Esophagus squamous epithelium (tissue), 5 donors: ENCODE results near the gene PHACTR3. TPM values are rescaled to one million over a fixed set of nuclear protein-coding genes. Genes with fewer than 3 reads are reported as not detected.

ENCODE experiments used
- DNase-seq: peaks from one replicate; lab custom pipeline; 2025; lab: John Stamatoyannopoulos, UW
- H3K27ac ChIP-seq, 4 donors: fragments of 200-600 bp; sonication (generic); one replicate each; pipeline ENCODE4 v1.5.1; 2016 to 2019; ENCODE audit warnings: mild to moderate bottlenecking in 1 of 4
- H3K27me3 ChIP-seq, 4 donors: fragments of 200-600 bp; sonication (generic); 1 replicate in 3 of 4; 2 replicates in 1 of 4; pipeline versions ENCODE4 v1.5.1 to v1.6.0; 2017 to 2021; ENCODE audit warnings: antibody characterized with exemption in 1 of 4
- H3K36me3 ChIP-seq, 3 donors: fragments of 200-600 bp; sonication (generic); one replicate each; pipeline ENCODE4 v1.5.1; 2016 to 2019
- H3K4me1 ChIP-seq, 3 donors: fragments of 200-600 bp; sonication (generic); one replicate each; pipeline ENCODE4 v1.5.1; 2017 to 2019
- H3K4me3 ChIP-seq, 4 donors: fragments of 200-600 bp; sonication (generic); 1 replicate in 3 of 4; 2 replicates in 1 of 4; pipeline ENCODE4 v1.5.1; 2016 to 2019; ENCODE audit warnings: mild to moderate bottlenecking in 2 of 4, moderate library complexity in 1 of 4
- H3K9me3 ChIP-seq, 3 donors: fragments of 200-600 bp; sonication (generic); one replicate each; pipeline ENCODE4 v1.5.1; 2016 to 2019
- POLR2A ChIP-seq, 4 donors: fragments of 450-650 bp; IDR thresholded peaks; one replicate each; pipeline ENCODE4 v1.6.1; 2017; ENCODE audit warnings: antibody characterized with exemption in 4 of 4, mild to moderate bottlenecking in 4 of 4, moderate library complexity in 3 of 4
- WGBS, 2 donors: methylation state at CpG; one replicate each; pipeline ENCODE4 v1.1.5; 2018; 5-methylcytosine and 5-hydroxymethylcytosine counted together
- intact Hi-C: fragments of 100-400 bp; cut with DNase I; formaldehyde crosslinking; loops from one replicate; pipeline ENCODE4 v1.15.0; 2022
- total RNA-seq, 4 donors: library from RNA; depleted of rRNA; stranded (reverse); fragments of >200 nt; gene quantifications; one replicate each; pipeline ENCODE4 v1.1.0, GENCODE V29; 2016
- TF ChIP-seq, protein P1 (sequence below), 6 experiments: fragments of 450-650 bp in 4 of 6; fragments of 200-600 bp in 2 of 6; sonication (generic) in 2 of 6; IDR thresholded peaks; one replicate each; pipeline ENCODE4 v1.5.1; 2016 to 2019; ENCODE audit warnings: antibody characterized with exemption in 6 of 6, mild to moderate bottlenecking in 4 of 6, moderate library complexity in 4 of 6
- donor health status: DM: yes; HTN: yes; CAD: no.

Gene PHACTR3
- total RNA-seq, 4 donors from 2014 or later: 0.13 to 2.5 (median 0.32) TPM

DNA sequence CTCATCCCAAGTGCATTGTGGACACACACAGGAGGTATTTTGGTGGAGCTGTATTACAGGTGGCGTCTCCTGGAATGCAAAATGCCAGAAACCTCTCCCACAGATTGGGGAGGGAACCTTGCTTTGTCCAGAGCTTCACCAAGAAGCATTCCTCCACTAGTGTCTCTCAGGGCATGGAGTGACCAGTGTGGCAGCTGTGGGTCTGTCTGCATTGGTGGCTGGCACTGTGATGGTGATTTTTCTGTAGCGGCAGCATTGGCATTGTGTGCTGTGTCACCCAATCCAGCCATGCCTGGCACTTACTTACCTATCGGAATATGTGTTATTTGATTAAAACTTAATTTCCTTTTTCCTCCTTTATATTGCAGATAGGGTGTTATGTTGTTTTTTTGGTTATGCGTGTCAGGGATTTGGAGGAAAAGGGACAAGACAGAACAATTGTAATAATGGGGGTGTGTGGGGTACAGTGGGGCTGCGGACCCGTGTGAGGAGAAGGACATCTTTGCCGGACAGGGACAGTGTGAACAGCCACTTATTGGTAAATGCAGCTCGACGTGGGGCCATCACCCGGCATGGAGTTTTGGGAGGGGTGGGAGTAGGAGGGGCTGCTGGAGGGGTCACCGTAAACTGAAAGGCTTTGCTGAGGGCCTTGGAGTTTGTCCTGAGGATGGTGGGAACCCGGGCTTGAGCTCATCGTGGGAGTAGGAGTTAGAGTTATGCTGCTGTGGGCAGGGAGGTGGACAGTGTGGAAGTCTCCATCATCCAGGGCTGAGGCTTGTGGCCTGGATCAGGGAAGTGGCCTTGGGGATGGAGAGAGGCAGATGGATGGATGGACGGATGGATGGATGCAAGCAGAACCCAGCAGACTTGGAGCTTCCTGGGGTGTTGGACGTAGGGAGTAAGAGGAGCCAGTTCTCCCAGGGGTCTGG is 224.0 kb downstream of the PHACTR3 start:
- H3K4me1 ChIP-seq: peaks cover 0 to 17% (median 0%) of the 10 kb centered on the region in 3 donors
- intact Hi-C loops: no loop called here
- no peaks in the 10 kb centered on the region for H3K36me3 ChIP-seq
- H3K27me3 ChIP-seq: no peaks in the 10 kb centered on the region
- 81 to 84% methylated on average over 13 to 15 of the region's 15 CpGs for whole genome bisulfite sequencing, 2 donors
- no peaks in the 10 kb centered on the region for H3K9me3 ChIP-seq
- H3K27ac ChIP-seq: no peak overlapping the region
- no peak for TF ChIP-seq POLR2A (IDR thresholded peaks at IDR 0.05)
- TF ChIP-seq, protein P1, sequence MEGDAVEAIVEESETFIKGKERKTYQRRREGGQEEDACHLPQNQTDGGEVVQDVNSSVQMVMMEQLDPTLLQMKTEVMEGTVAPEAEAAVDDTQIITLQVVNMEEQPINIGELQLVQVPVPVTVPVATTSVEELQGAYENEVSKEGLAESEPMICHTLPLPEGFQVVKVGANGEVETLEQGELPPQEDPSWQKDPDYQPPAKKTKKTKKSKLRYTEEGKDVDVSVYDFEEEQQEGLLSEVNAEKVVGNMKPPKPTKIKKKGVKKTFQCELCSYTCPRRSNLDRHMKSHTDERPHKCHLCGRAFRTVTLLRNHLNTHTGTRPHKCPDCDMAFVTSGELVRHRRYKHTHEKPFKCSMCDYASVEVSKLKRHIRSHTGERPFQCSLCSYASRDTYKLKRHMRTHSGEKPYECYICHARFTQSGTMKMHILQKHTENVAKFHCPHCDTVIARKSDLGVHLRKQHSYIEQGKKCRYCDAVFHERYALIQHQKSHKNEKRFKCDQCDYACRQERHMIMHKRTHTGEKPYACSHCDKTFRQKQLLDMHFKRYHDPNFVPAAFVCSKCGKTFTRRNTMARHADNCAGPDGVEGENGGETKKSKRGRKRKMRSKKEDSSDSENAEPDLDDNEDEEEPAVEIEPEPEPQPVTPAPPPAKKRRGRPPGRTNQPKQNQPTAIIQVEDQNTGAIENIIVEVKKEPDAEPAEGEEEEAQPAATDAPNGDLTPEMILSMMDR (IDR thresholded peaks at IDR 0.05): no peak
- no peak overlapping the region for H3K4me3 ChIP-seq
- no peak for DNase-seq

DNA sequence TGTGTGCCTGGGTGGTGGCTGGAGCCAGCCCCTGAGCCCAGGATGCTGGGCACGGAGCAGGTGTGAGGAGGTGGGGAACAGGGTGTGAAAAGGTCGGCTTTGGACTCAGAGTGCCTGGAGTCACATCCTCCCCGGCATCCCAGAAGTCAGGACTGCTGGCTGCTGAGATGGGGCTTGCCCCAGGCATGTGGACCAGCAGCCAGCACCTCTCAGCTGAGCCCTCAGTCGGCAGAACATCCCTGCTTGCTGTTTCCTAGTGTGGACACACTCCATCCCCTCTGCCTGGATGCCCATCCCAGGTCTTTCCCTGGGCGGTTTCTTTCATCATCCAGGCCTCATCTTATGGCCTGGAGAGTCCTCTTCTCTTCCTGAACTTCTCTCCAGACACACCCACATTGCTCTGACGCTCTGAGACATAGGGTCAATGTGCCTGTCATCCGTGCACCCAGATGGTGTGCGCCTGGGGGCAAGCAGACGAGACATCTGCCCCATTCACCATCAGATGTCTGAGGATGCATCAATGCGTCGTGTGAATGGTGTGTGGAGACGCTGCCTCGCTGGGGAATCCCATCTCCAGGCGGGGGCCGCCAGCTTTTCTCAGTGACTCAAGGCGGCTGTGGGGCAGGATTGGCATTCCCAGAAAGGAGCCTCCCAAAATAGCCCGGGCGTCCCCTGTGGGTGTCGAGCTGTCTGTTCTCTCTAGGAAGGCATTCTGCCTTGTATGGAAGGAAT is 224.9 kb downstream of the PHACTR3 start:
- H3K4me3 ChIP-seq: no peak overlapping the region
- 56 to 57% methylated on average over 7 to 9 of the region's 19 CpGs for WGBS, 2 donors
- no peak for DNase-seq
- H3K27ac ChIP-seq: no peak overlapping the region
- H3K27me3 ChIP-seq: no peaks in the 10 kb centered on the region
- intact Hi-C loops: no loop called here
- TF ChIP-seq POLR2A (IDR thresholded peaks at IDR 0.05): no peak
- TF ChIP-seq, protein P1 (IDR thresholded peaks at IDR 0.05): no peak
- H3K4me1 ChIP-seq: peaks cover 0 to 17% (median 0%) of the 10 kb centered on the region in 3 donors
- no peaks in the 10 kb centered on the region for H3K36me3 ChIP-seq
- H3K9me3 ChIP-seq: no peaks in the 10 kb centered on the region

DNA sequence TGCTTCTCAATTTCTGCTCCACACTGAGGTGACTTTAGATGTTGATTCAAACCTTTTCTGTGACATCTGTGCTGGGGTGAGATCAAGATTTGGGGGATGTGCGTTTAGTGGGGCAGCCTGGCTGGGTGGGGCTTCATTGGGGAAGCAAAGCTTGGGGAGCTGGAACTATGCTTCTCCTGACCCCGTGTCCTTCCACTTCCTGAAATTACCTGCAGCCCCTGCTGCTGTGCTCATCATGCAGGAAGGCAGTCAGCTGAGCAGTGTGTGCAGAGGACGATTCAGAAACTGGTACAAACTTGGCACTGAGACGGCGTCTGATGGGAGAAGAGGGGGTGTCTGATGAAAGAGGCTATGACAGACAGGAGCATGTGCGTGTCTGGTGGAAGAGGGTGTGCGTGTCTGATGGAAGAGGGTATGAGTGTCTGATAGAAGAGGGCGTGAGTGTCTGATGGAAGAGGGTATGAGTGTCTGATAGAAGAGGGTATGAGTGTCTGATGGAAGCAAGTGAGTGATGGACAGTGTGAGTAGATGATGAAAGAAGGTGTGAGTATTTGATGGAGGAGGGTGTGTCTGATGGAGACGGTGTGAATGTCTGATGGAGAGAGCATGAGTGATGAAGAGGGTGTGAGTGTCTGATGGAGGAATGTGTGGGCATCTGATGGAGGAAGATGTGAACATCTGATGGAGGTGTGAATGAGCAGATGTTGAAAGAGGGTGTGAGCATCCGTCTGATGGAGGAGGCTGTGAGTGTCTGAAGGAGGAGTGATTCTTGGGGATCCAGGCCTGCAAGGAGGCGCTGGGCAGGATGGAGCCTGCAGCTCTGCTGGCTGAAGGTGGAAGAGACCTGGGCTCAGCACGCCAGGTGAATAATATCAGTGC is 225.7 kb downstream of the PHACTR3 start:
- Histone ChIP-seq H3K36me3 (no peaks in the 10 kb centered on the region), H3K27ac (no peak overlapping the region), H3K4me1 (peaks cover 0 to 18% (median 0%) of the 10 kb centered on the region in 3 donors), H3K9me3 (no peaks in the 10 kb centered on the region), H3K4me3 (no peak overlapping the region), H3K27me3 (no peaks in the 10 kb centered on the region)
- intact Hi-C loops: no loop called here
- TF ChIP-seq, protein P1 (IDR thresholded peaks at IDR 0.05): no peak
- TF ChIP-seq POLR2A (IDR thresholded peaks at IDR 0.05): no peak
- DNase-seq: no peak
- WGBS, 2 donors: 54 to 63% methylated on average over 12 of the region's 12 CpGs

DNA sequence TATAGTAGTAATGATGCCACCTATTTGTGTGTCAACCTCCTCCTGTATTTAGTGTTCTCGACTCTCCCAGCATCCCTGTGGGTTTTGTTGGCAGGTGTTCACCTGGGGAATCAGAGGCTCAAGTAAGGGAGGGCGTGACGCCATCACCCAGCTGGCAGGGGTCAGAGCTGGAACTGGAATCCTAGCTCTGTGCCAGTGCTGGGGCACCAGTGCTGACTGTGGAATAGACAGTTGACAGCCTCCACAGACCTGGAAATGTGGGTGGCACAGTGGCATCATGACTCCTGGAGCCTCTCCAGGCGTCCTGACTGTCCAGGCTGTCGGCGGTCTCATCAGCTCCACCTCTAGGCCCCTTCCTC is 226.3 kb downstream of the PHACTR3 start:
- H3K4me1 ChIP-seq: peaks cover 0 to 25% (median 0%) of the 10 kb centered on the region in 3 donors
- H3K27ac ChIP-seq: no peak overlapping the region
- 40 to 67% methylated on average over 1 to 5 of the region's 6 CpGs for whole genome bisulfite sequencing, 2 donors
- no peaks in the 10 kb centered on the region for H3K36me3 ChIP-seq
- no peak for DNase-seq
- no peaks in the 10 kb centered on the region for H3K27me3 ChIP-seq
- intact Hi-C loops: no loop called here
- TF ChIP-seq, protein P1 (IDR thresholded peaks at IDR 0.05): no peak
- no peak for TF ChIP-seq POLR2A (IDR thresholded peaks at IDR 0.05)
- H3K4me3 ChIP-seq: no peak overlapping the region
- no peaks in the 10 kb centered on the region for H3K9me3 ChIP-seq
